Liver (tissue), 3 donors: ENCODE measurements around the gene CELSR1.

Experiments used
- ATF3 ChIP-seq: IDR thresholded peaks from 2 replicates; pipeline ENCODE4 v1.6.1; 2016; ENCODE audit warnings: antibody characterized with exemption
- CTCF ChIP-seq: fragments of 150-350 bp; IDR thresholded peaks from 2 replicates; pipeline ENCODE4 v1.5.1; 2017; ENCODE audit warnings: improper control_type of control experiment, low read depth, low read length; ENCODE audit not compliant: missing input control
- FOXA1 ChIP-seq: IDR thresholded peaks from 2 replicates; pipeline ENCODE4 v1.6.1; 2016; ENCODE audit warnings: antibody characterized with exemption
- GABPA ChIP-seq, 2 donors: IDR thresholded peaks in 1 of 2; conservative IDR thresholded peaks in 1 of 2; 2 replicates each; pipeline ENCODE4 v1.6.1; 2016; ENCODE audit warnings: antibody characterized with exemption in 2 of 2, mild to moderate bottlenecking in 1 of 2, moderate library complexity in 1 of 2
- JUND ChIP-seq, 2 donors: IDR thresholded peaks; 2 replicates each; pipeline ENCODE4 v1.6.1; 2016; ENCODE audit warnings: antibody characterized with exemption in 2 of 2
- MAX ChIP-seq: IDR thresholded peaks from 2 replicates; pipeline ENCODE4 v1.6.1; 2016; ENCODE audit warnings: antibody characterized with exemption
- RAD21 ChIP-seq, 2 donors: IDR thresholded peaks; 2 replicates each; pipeline ENCODE4 v1.6.1; 2016; ENCODE audit warnings: antibody characterized with exemption in 2 of 2, mild to moderate bottlenecking in 2 of 2
- REST ChIP-seq: IDR thresholded peaks from 2 replicates; pipeline ENCODE4 v1.6.1; 2016; ENCODE audit warnings: antibody characterized with exemption, mild to moderate bottlenecking
- RXRA ChIP-seq, 2 donors: IDR thresholded peaks; 2 replicates each; pipeline ENCODE4 v1.6.1; 2017 to 2018; ENCODE audit warnings: antibody characterized with exemption in 2 of 2, mild to moderate bottlenecking in 1 of 2
- TAF1 ChIP-seq: conservative IDR thresholded peaks from 2 replicates; pipeline ENCODE4 v1.6.1; 2016; ENCODE audit warnings: antibody characterized with exemption, mild to moderate bottlenecking
- YY1 ChIP-seq: IDR thresholded peaks from 2 replicates; pipeline ENCODE4 v1.6.1; 2016; ENCODE audit warnings: antibody characterized with exemption, mild to moderate bottlenecking
- TF ChIP-seq, protein P1 (sequence below): IDR thresholded peaks from 2 replicates; pipeline ENCODE4 v1.6.1; 2016; ENCODE audit warnings: antibody characterized with exemption
- donor health status: healthy.
- donor health status: healthy.

DNA sequence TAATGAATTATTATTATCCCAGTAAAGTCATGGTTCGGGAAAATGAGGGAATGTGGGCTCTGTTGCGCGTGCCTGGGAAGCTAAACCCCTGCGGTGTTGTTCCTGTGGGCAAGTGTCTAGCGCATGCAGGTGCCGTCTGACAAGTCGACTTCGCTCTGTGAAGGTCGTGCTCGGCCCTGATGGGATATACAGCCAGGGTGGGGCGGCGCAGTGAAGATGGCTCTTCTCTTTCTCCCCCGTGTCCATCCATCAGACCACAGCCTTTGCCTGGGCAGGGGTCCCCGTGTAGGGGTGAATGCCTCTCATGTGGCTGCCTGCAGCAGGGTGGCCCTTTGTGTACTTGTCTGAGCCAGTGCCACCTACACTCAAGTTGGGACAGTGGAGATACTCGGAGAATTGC lies 214.7 kb downstream of the CELSR1 start:
- TF ChIP-seq, protein P1, sequence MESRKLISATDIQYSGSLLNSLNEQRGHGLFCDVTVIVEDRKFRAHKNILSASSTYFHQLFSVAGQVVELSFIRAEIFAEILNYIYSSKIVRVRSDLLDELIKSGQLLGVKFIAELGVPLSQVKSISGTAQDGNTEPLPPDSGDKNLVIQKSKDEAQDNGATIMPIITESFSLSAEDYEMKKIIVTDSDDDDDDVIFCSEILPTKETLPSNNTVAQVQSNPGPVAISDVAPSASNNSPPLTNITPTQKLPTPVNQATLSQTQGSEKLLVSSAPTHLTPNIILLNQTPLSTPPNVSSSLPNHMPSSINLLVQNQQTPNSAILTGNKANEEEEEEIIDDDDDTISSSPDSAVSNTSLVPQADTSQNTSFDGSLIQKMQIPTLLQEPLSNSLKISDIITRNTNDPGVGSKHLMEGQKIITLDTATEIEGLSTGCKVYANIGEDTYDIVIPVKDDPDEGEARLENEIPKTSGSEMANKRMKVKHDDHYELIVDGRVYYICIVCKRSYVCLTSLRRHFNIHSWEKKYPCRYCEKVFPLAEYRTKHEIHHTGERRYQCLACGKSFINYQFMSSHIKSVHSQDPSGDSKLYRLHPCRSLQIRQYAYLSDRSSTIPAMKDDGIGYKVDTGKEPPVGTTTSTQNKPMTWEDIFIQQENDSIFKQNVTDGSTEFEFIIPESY: no peak
- no peak for TF ChIP-seq RAD21 (IDR thresholded peaks at IDR 0.05)
- TF ChIP-seq TAF1: no peak
- no peak for TF ChIP-seq CTCF
- TF ChIP-seq REST: no peak
- no peak for TF ChIP-seq MAX
- no peak for TF ChIP-seq JUND (IDR thresholded peaks at IDR 0.05)
- no peak for TF ChIP-seq FOXA1
- TF ChIP-seq YY1: no peak
- TF ChIP-seq ATF3: no peak
- no peak for TF ChIP-seq GABPA (IDR thresholded peaks at IDR 0.05 in 1 of 2, conservative IDR thresholded peaks at IDR 0.05 in 1 of 2)
- no peak for TF ChIP-seq RXRA (IDR thresholded peaks at IDR 0.05)
